ENCODE data around the gene TLN1. TPM values are rescaled to one million over a fixed set of nuclear protein-coding genes. Genes with fewer than 3 reads are reported as not detected.

The TLN1 gene
- total and polyA plus RNA-seq, 2 experiments from 2014 or later = 21.5 to 120 TPM

- TF ChIP-seq ZNF462 (CRISPR knock-in tag; IDR thresholded peaks at IDR 0.05) (no peak), NANOG (IDR thresholded peaks at IDR 0.05; ENCODE audit: borderline replicate concordance) (no peak)
Observed at GRCh38 chr9:35740243-35740642, 8.2 kb upstream of the TLN1 start (continued).

- H3K79me2 ChIP-seq (replicated peaks; ENCODE audit: insufficient read depth) = 0 out of 2 replicates have a peak, but pooled peaks cover 5% of the 10 kb centered on the region
- peaks cover 46% of the 10 kb centered on the region for H3K36me3 ChIP-seq (ENCODE audit: insufficient read depth)
- DNase-seq (ENCODE audit: low spot score) = no peak
- Mint-ChIP-seq H3K27ac (no peak overlapping the region), H3K9me3 (no peaks in the 10 kb centered on the region; the same call in 2 of the 3 replicates), H3K36me3 (ENCODE audit: low read depth) (peaks cover 93% of the 10 kb centered on the region), H3K27me3 (ENCODE audit: insufficient read depth, low read depth, poor library complexity) (no peaks in the 10 kb centered on the region), H3K4me1 (no peaks in the 10 kb centered on the region; the same call in 2 of the 3 replicates), H3K4me3 (no peak overlapping the region)
- peaks cover 11% of the 10 kb centered on the region; the same call in 1 of the 2 replicates for H3F3A ChIP-seq (replicated peaks; ENCODE audit: low read depth)
- no peak for ATAC-seq
- H3K9me2 ChIP-seq (ENCODE audit: insufficient read depth) = no peaks in the 10 kb centered on the region
- H3K4me1 ChIP-seq (ENCODE audit: insufficient read depth) = no peaks in the 10 kb centered on the region
- H3K27me3 ChIP-seq (ENCODE audit: insufficient read depth) = no peaks in the 10 kb centered on the region
- no peak overlapping the region for H3K4me2 ChIP-seq
- no peak overlapping the region for H3K4me3 ChIP-seq
- H3K27ac ChIP-seq (ENCODE audit: low read depth) = no peak overlapping the region
- H2AFZ ChIP-seq = no peak overlapping the region
- H4K20me1 ChIP-seq (replicated peaks; ENCODE audit: insufficient read depth) = peaks cover 21% of the 10 kb centered on the region
- no peak for TF ChIP-seq STAT1 (IDR thresholded peaks at IDR 0.05; ENCODE audit: unreplicated experiment)
- no peak for TF ChIP-seq CREB1 (CRISPR knock-in tag; IDR thresholded peaks at IDR 0.05; ENCODE audit: low read depth)
- TF ChIP-seq NANOG (IDR thresholded peaks at IDR 0.05; ENCODE audit: borderline replicate concordance) = no peak
- TF ChIP-seq JUNB (IDR thresholded peaks at IDR 0.05; ENCODE audit: unreplicated experiment) = no peak
- TF ChIP-seq ZNF114 (CRISPR knock-in tag; IDR thresholded peaks at IDR 0.05) = no peak
- TF ChIP-seq EZH2phosphoT487 (IDR thresholded peaks at IDR 0.05; ENCODE audit: unreplicated experiment) = no peak
- TF ChIP-seq ZNF331 (CRISPR knock-in tag; IDR thresholded peaks at IDR 0.05; ENCODE audit: low read depth) = no peak
- no peak for TF ChIP-seq CTCF (conservative IDR thresholded peaks at IDR 0.05; ENCODE audit: low read depth in 2 of 2)
- TF ChIP-seq POLR2AphosphoS5 (IDR thresholded peaks at IDR 0.05; ENCODE audit: low read depth) = no peak
- TF ChIP-seq EZH2 (IDR thresholded peaks at IDR 0.05; ENCODE audit: low read depth, unreplicated experiment) = no peak
- TF ChIP-seq REST (IDR thresholded peaks at IDR 0.05; ENCODE audit: unreplicated experiment) = no peak
Observed at GRCh38 chr9:35738924-35739323, 6.9 kb upstream of the TLN1 start.
